CD4-positive, alpha-beta T cell treated with Interleukin-12 subunit alpha and Interleukin-12 subunit beta, for 1 hour (primary cell): ENCODE measurements around the gene MARF1.
"Not testable (repeated sequence)": the region's sequence is repeated elsewhere in the genome, so short reads cannot be mapped to it uniquely, and the experiment has no call there.

Experiments used
- DNase-seq: peaks from one replicate; pipeline ENCODE4 v3.0.0-alpha.2; 2020

MARF1 gene

DNA sequence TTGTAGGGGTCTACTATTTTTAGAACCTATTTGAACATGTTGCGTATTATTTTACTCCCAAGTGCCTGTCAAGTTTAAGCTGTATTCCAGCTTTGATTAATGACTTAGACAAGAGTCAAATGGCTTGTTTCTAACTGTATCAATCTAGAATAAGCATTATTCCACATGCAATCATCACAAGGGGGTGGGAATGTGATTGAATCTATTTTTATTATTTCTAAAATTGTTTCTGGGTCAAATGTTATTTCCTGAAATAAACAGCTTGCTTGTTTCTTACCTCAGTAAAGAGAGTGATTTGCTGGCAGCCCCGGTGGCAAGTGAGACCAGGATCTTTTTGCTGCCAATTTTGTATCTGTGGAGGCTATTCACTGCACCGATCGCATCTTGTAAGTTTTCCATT lies 21.5 kb downstream of the MARF1 start:
- no peak for DNase-seq

DNA sequence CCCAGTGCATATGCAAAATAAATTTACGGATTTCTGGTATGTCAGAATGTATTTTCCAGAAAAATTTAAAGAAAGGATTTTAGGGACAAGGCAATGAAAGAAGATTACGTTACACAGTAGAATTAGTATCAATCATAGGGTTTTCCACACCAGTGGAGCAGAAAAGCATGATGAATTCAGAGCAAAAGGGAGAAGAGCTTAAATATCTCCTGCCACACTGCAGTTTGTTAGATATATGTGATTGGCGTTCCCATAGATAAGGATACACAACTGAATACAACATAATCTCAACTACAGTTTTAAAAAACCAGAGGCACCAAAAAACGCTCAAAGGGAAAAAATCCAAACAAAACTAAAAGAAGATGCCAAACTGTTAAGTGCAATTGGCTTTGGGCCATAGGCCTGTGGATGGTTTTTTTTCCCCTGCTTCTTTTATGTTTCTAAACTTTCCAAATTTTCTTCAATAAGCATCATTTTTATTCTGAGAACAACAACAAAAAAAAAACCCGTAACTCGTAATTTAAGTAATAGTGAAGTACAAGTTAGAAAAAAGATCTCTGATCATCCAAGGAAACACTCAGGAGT lies 22.3 kb downstream of the MARF1 start:
- DNase-seq, result no peak

DNA sequence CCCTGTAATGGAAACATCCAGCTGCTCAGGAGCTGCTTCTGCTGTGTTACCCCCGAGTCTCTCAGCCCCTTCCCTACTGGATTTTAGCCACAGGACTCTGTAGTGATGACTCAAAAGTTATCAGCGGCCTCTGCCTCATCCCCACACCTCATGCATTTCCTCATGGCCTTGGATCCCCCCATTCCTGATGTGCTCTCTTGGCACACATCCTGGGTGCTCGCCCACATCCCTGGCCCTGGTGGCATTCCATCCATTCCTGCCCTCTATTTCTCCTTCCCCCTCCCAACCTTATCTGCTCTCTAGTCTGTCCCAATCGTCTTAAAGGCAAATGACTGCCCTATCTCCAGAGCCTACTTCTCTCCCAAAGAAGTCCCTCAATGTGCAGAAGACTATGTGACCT lies 24.6 kb downstream of the MARF1 start:
- no peak for DNase-seq

DNA sequence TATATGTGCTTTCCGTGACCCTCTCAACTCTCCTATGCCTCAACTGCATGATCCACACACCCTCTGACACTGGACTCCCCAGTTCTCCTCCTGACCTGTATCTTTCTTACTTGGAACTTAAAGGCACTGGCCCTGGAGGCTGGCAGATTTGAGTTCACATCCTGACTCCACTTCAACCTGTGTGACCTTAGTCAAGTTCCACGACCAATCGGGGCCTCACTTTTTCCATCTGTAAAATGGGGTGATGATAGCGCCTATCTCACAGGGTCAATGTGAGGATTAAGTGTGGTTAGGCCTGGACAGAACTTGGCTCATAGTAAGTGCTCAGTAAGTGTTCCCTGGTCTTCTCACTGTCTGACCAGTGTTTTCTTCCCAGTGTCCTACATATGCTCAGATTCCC lies 25.1 kb downstream of the MARF1 start:
- DNase-seq, result no peak

DNA sequence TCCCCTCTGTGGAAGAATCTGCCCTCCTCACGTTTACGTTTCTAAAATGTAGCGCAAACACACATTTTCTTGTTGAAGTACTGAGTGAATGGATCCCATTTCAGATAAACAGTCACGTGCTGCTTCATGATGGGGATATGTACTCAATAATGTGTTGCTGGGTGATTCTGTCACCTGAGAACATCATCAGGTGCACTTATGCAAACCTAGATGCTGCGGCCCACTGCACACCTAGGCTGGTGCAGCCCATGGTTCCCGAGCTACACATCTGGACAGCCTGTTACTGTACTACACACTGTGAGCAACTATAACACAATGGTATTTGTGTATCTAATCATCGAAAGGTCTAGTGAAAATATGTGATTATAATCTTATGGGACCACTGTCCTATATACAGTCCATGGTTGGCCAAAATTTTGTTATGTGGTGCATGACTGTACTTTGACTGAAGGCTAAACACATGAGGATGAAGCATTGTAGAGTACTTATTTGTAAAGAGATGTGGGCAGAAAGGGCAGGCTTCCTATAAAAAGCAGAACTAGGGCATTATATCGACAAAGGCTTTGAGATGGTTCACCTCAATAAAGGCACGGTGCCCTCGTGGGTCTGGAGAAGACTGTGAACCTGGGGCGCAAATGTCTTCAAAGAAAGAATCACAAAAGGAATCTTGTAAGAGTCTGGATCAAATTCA lies 26.3 kb downstream of the MARF1 start:
- no peak for DNase-seq

DNA sequence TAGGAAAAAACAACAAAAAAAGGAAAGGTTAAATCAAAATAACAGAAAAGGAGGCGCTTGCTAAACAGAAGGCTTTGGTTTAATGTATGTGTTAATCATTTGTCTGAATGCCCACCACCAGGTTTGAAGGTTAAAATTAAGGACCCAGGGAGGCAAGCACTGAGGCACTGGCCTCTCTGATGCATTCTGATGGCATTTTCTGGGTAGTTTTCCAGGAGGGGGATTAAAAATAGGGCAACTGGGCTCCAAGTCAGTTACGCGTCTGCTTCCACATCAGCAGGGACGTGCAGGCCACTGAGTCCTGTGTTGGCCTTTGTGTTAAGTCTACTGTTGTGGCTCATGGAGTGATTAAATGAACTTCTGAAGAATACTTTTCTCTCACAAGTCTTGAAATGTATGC lies 26.9 kb downstream of the MARF1 start:
- DNase-seq, result no peak

DNA sequence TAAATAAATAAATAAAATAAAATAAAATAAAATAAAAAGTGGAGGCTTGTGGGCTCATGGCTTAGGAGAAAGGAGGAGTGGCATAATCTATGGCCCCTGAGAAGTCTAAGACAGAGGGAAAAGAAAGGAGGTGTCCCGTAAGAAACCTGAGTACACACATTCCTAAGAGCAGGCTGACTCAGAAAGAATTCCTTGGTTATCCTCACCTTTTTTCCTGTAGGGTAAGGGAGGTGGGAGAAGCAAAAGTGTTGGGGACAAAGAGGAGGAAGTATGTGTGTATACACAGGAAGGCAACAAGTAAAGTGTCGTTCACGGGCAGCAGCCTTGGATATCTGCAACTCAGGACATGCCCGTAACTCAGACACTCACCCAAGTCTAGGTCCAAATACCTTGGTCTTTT lies 29.3 kb downstream of the MARF1 start:
- DNase-seq, result no peak

DNA sequence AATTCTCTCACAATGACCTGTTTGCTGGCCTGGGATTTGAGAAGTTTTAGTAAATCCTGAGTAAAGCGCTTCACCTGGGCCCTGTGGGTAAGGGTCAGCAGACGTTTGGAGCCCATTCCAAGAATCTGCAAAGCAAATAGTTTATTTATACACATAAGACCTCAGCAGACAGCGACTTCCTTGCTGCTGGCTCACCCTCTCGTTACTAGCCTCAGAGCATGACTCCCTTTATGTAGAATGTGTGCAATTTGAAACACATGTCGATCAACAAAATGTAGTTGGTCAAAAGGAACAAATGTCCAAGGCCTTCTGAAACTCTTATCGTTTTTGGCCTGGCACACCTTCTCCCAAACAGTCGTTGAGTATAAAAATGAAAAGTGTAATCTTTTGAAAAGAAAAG lies 31.3 kb downstream of the MARF1 start:
- DNase-seq, result no peak

DNA sequence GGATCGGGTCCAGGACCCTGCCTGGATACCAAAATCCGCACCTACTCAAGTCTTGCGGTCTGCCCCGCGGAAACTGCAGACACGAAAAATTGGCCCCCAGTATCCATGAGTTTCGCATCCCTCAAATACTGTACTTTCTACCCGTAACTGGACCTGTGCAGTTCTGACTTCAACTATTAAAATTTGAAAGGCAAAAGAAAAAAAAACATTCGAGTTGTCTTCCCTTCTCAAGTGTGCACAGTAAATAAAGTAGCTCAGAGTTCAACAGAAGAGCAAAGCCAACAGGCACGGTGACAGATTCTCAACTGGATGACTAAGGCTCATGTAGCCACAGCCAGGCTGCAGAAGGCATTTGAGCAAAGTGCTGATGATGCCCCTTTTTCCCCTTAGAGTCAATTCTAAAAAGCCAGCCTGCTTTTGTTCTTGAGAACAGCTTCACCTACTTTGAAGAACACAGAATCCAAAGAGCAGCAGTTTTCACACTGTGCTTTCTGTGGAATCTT lies 32.5 kb downstream of the MARF1 start:
- no peak for DNase-seq

DNA sequence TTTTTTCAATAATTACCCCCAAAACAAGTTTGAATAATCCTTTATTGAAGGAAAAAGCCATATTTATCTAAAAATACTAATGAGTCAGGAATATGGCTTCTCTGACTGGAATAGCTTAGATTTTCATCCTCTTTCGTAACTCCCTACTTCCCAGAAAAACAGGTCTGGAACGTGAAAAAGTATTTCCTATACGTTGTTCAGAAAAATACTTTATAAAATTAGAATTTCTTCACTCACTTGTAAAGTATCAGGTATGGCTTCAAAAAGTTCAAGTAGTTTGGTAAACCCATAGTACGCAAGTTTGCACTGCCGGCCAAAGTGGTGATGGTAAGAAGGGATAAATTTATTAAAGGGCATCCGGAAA lies 33.7 kb downstream of the MARF1 start:
- no peak for DNase-seq

DNA sequence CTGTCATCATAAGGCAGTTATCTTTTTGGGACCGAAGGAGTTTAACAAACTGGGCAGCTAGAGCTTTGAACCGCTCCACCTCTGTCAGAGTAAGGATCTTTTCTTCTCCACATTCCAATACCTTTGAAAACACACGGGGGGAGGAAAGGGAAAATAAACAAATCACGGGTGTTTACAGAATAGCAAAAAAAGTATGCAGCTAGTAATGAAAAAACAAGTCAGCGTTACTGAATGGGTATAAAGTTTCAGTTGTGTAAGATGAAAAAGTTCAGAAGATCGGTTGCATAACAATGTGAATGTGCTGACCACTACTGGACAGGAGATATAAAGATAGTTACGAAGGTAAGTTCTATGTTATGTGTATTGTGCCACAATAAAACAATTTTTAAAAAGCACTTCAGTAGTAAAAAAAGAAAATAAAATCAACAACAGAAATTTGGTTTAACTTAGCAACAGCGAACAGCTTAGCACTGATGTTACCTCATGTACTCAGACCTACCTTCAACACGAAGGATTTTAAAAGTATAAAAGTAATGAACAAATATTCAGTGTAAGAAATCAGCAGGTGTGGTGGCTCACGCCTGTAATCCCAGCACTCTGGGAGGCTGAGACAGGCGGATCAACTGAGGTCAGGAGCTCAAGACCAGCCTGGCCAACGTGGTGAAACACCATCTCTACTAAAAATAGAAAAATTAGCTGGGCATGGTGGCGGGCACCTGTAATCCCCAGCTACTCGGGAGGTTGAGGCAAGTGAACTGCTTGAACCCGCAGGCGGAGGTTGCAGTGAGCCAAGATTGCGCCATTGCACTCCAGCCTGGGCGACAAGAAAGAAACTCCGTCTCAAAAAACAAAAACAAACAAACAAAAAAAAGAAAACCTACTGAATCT lies 34.3 kb downstream of the MARF1 start:
- DNase-seq, result no peak

DNA sequence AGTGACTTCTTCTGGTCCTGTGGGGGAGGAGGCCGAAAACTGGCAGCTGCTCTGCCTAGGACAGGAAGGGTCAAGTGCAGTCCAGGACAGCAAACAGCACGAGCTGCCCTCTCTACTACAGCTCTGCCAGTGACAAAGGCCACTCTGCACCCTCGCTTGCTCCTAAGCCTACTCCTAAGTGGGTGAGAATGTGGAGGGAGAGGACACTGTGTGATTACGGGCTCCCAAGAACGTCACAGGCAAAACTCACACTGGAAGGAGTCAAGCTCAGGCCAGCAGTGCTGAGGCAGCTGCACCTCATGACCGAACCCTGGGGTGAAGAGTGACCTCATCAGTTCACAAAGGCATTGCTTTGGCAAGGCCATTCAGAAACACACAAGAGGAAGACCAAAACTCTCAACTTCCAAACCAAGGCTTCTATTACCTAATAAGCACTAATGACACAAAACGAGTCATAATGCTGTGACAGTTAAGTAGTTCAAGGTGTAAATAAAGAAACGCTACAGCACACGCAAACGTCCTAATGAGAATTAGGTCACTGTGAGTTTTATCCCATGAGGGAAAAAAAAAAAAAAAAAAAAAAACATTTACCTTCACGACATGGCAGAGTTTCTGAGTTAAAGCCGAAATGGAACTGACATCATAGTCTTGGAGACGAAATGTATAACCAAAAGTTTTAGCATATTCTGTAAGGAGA lies 35.1 kb downstream of the MARF1 start:
- DNase-seq, result no peak

DNA sequence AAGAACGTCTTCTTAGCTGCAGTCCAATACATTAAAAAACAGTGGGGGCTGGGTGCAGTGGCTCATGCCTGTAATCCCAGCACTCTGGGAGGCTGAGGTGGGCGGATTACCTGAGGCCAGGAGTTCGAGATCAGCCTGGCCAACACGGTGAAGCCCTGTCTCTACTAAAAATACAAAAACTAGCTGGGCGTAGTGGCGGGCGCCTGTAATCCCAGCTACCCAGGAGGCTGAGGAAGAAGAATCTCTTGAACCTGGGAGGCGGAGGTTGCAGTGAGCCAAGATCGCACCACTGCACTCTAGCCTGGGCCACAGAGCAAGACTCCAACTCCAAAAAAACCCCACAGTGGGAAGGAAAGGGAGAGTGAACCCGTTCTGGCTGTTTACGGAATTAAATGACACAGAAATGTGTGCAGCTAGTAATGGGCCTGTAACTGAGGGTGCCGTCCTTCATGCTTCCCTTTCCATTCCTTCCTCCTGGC lies 35.7 kb downstream of the MARF1 start:
- not testable (repeated sequence) for DNase-seq

DNA sequence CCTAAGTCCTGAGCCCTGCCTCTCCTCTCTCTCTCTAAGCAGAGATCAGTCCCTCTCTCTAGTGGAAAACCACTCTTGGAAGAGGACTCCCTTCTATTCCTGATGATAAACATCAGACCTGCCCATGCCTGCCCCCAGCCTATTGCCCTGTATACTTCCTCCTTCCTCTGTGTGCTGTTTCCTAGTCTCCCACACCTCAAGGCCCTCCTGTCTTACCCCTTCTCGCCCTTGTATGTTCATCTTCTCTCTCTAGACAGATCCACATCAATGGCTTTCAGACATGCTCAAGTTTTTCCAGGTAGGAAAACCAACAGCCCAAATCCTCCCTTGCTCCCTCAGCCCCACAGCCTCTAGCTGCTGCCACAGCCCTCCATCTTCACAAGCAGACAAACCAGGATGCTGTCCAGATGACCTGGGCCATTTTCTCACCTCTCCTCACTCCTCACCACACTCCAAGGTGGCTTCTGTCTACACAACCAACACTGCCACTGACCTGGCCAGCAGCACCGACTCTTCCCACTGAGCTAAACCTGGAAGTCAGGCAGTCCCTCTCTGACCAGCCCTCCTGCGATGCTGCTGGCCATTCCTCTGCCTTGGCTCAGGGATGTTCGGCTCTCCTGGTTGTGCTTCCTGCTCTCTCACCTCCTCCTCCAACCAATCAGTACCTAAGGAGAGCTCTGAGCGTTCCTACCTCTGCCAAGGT lies 36.3 kb downstream of the MARF1 start:
- DNase-seq, result no peak

DNA sequence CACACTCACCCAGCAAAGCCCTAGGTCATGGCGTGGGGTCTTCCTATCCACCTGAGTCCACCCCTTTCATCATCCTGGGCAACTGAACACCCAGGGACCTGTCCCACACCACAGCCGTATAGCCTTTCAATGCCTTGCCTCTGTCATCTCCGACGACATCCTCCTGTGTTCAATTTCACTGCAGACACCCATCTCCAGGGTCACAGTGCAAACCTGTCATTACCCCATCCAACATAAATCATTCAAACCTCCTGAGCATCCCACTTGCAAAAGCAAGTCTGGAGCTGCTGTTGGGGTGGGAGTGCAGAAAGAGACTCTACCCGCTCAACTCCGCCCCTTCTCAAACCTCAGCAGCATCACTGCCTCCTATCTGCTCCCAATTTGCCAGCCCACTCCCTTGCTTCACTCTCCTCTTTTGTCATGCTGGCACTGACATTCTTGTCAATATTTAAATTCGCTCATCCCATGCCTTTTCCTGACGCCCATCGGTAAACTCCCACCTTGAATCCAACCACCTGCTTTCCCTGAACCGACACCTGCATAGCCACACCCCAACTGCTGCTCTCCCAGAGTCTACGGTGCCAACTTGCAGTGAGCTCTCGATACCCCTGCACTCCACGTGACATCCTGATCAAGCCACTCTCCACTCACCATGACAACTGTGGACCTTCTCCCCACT lies 37.0 kb downstream of the MARF1 start:
- DNase-seq, result no peak

DNA sequence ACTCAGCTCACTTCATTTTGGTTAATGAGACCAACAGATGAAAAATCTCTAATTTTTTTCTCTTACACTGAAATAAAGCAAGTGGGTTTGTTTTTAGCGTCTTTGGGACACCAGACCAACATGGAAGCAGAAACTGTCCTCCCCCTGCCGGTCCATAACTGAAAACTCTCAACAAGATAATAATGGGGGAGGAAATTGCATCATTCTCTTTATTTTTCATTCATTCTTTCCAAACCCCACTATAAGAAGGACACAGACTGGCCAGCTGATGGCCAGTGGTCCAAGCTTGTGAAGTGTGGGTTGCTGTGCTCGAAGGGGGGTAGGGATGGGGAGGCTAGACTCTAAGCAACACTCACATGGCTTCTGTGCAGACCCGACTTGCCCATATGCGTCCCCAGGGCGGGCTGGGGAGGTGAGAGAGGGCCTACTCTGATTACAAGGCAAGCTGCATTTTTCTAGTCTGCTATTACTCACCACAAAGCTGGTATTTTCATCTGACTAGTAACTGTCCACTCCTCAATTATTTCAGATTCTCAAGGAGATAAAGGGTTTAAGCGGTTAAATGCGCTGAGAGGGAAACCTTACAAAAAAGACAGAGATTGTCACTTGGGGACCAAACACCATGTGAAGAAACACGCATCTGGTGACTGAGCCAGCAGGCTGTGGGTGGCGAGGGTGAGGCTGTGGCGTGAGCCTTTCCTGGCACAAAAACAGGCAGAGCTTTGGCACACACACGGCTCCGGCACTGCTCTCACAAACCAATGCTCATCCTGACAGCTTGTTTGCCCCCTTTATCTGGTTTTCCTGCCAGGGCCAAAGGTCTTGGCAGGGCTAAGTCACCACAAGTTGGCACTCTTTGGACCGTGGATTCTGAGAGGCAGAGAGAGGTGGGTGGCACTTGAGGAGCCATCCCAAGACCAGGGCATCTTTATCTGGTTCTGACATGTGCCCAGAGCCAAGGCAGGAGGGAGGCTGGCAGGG lies 38.2 kb downstream of the MARF1 start:
- DNase-seq, result no peak

DNA sequence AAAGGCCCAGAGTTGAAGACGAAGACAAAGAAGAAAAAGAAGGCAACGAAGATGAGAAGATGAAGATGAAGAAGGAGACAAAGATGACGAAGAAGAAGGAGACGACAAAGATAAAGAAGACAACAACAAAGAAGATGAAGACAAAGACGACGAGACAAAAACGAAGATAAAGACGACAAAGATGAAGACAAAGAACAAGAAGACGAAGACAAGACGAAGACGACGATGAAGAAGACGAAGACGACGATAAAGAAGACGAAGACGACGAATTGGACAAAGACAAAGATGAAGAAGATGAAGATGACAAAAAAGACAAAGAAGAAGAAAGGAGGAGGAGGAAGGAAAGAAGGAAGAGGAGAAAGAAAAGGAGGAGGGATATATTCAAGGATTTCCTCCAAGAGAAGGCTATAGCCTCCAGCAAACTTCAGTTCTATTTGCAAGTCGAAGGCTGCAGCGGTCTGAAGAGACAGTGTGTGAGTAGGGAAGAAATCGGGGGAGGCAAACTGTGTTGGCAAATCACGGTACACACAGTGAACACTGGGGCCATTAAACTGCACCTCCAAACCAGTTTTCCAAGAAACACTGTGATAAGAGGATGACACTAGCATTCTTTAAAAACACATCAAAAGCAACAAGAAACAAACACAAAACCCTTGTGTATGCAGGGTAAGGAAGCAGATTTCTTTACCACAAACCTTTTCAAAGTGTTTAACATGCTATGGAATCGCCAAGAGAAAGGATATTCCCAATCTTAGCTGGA lies 40.5 kb downstream of the MARF1 start:
- no peak for DNase-seq

DNA sequence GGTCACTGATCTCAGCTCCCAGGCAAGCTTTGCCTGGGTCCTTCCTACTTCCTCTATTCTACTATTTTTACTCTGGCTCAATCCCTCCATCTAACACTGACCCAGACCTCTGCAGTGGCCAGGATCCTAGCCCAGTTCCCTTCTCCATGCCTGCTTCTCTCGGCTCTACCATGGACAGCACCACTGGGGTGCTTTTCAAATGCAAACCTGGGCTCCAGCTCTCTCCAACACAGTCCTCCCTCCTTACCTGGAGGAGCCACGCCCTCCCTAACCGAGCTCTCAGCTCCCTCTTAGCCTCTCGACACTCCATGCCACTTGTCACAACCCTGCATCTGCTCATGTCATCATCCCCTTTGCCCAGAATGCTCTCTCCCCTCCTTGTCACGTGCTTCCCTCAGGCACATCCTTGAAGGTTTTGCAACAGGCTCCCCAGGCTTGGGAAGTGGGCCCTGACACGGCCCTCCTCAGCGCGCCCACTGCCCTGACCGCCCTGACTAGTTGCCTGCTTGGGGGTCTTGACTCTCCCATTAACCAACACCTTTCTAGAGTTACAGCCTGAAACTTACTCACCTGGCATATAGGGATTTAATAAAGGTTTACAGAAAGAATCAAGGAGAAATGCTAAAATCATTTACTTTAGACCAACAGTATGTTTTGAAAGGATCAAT lies 41.6 kb downstream of the MARF1 start:
- DNase-seq, result no peak
